NCI-H2081 treated with DMSO at 0.1 percent for 48 hours (cell line): ENCODE data around the gene KCNT1.

ENCODE experiments used
- DNase-seq: peaks from one replicate; lab custom pipeline; 2025; lab: John Stamatoyannopoulos, UW

Gene KCNT1

DNA sequence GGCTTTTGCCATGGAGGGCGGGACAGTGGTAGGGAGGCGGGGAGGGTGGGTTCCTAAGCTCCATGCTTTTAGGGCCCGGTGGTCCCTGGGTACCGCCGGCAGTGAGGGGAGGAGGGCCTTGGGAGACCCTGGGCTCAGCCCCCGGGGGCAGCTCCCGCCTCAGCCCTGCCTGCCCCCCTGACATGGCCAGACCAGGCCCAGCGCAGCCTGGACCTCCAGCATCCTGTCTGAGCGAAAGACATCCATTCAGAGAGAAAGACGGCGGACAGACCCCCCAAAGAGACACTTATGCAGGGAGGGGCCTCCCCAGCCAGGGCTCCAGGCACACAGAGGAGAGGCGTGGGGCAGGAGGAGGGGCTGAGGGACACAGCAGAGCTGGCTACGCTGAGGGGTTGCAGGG lies 45.3 kb downstream of the KCNT1 start:
- DNase-seq, result no peak

DNA sequence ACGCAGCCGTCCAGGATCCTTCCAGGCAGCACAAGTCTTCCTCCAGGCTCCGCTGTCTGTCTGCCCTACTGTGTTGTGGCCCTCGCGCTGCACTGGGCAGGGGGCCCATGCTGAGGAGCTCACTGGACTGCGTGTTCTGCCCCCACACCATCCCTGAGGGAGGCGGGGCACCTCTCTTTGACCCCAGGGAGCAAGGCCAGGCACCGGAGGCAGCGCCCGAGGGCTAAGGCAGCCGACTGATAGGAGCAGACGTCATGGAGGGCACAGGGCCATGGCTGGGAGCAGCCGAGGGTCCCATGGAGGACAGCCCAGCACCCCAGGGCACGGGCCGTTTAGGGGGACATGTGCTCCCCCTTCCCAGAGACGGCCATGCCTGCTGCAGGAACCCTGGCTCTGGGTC lies 46.7 kb downstream of the KCNT1 start:
- no peak for DNase-seq

DNA sequence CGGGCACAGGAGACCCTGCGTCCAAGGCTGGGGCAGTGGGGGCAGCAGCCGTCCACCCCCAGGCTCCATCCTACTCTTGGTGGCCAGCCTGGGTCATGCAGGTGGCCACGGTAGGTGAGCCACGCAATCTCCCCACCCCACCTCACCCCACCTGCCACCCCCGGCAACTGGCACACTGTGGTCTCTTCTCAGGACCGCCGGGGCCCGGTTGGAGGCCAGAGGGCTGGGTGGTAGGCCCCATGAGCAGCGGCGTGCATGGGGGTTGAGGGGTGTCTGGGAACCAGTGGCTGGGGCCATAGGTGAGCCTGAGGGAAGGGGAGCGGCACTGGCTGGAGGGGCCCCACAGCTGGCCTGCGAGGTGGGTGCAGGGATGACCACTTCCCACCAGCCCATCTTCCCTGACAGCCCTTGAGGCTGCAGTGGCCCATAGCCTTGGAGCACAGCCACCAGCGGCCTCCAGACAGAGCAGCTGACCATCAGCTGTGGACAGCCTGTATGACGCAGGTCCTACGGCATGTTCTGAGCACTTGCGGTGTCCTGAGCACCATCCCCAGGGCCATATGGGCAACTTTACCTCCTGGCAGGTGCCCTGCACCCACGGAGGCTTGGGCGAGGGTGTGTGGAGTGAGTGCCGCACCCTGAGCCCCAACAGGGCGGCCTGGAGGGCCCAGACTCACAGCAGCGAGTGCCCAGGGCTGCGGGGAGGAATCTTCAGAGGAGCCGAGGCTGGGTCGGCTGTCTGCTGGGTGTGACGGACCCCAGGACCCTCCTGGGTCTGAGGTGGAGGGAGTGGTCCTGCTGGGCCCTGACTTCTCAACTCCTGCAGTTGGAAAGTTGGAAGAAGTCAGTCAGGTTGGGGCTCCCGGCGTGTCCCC lies 47.4 kb downstream of the KCNT1 start:
- DNase-seq, result no peak

- DNase-seq, result no peak
Observed at GRCh38 chr9:135750786-135751185, 48.8 kb downstream of the KCNT1 start.

- DNase-seq, result no peak
Observed at GRCh38 chr9:135751501-135751900, 49.5 kb downstream of the KCNT1 start.

DNA sequence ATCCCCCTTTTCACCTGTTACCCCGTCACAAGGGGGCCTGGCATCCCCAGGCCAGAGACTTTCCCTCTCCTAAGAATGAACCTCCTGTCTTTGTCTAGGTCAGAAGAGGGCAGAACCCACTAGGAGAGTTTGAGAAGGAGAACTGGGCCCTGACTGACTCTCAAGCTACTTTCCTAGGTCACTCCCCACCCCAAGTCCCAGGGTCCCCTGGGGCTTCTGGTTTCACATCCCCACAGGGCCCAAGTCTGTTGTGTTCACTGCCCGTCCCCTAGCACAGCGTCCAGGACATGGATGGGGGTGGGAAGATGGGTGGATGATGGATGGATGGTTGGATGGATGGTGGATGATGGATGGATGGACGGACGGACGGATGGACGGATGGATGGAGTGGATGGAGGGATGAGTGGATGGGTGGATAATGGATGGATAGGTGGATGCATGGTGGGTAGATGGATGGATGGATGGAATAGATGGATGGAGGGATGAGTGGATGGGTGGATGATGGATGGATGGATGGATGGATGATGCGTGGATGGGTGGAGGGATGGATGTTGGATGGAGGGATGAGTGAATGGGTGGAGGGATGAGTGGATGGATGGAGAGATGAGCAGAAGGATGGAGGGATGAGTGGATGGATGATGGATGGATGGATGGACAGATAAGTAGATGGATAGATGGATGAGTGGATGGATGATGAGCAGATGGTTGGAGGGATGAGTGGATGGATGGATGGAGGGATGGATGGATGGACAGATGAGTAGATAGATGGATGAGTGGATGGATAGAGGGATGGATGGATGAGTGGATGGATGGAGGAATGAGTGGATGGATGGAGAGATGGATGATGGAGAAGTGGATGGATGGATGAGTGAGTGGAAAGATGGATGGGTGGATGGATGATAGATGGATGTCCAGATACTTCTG lies 50.6 kb downstream of the KCNT1 start:
- DNase-seq, result no peak

DNA sequence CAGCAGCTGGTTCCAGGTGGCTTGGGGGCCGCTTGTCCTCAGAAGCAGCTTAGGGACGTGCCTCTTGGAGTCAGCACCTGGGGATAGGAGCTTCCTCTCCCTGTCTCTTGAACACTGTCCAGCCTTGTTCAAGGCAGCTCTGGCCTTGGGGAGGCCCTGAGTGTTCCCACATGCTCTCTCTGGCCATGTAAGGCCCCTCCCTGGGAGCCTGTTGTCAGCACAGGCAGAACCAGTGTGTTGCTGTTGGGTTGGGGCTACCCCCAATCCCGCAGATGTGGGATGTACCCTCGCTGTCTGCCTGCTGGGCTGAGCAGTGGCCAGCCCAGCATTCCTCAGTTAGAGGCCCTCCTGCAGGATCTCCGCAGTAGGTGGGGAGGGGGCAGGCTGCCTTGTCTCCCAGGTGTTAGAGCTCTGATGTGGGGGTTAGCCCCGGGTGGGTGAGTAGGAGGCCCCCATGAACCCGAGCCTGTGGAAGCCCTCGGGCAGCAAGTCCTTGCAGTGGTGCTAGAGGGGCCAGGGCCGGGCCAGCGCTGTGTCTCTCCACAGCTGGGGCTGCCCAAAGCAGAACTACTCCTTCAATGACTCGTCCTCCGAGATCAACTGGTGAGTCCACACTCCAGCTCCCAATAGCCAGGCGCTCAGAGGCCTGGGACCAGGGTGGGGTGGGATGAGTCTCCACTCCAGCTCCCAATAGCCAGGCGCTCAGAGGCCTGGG lies 51.6 kb downstream of the KCNT1 start:
- DNase-seq, result no peak

DNA sequence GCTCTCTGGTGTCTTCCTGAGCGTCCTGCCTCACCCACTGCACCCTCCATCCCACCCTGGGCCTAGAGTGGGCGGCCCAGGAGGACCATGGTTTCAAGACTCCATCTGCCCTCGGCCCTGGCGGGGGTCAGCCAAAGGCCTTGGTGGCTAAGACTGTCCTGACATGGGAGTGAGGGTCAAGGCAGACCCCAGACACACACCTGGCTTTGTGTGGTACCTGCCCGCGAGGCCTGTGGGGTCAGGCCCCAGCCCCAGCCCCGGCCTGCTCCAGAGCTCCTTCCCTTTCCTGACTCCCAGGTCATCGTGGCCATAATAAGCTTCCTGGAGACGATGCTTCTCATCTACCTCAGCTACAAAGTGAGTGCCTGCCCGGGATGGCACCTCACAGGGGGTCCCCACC lies 54.6 kb downstream of the KCNT1 start:
- DNase-seq, result no peak

DNA sequence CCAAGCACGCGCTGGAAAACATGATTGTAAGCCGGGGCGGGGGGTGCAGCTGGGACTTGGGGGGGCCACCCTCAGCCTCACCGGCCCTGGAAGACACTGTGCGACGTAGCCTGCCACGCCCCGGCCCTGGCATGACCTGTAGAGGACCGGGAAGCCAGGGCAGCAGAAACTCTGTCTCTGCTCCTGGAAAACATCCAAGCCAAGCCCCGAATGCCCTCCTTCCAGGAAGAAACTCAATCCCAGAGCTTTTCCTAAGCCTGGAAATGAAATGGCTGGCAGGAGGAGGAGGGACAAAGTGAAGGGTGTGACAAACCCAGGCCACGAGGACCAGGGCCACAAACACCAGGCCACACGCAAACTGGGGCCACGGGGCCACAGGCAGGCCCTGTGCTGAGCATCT lies 55.4 kb downstream of the KCNT1 start:
- no peak for DNase-seq

- no peak for DNase-seq
Observed at GRCh38 chr9:135758056-135758455, 56.1 kb downstream of the KCNT1 start.

- DNase-seq, result no peak
Observed at GRCh38 chr9:135758870-135759269, 56.9 kb downstream of the KCNT1 start.

- DNase-seq, result no peak
Observed at GRCh38 chr9:135759676-135760300, 57.8 kb downstream of the KCNT1 start.

DNA sequence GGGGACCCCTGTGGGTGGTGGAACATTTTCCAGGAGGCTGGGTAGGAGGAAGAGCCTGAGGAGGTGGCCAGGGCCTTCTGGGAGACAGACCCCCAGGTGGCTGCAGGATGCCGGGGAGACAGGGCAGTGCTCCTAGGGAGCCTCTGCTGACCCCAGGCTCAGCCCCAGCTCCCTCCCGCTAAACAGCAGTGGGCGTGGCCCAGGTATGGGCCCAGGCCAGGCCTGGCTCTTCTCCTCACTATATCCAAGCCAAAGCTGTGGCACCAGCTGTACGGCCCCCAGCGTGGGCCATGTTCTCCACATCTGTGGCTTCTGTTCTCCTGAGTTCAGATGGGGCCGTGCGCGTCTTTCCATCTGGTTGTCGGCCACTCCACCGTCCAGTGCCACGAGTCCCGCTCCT lies 58.5 kb downstream of the KCNT1 start:
- DNase-seq, result no peak

- no peak for DNase-seq
Observed at GRCh38 chr9:135761150-135761844, 59.3 kb downstream of the KCNT1 start.

- no peak for DNase-seq
Observed at GRCh38 chr9:135761845-135762168, 59.8 kb downstream of the KCNT1 start.

GRCh38 chr9:135762921-135763320 lies 60.9 kb downstream of the KCNT1 start:
- DNase-seq, result no peak

DNA sequence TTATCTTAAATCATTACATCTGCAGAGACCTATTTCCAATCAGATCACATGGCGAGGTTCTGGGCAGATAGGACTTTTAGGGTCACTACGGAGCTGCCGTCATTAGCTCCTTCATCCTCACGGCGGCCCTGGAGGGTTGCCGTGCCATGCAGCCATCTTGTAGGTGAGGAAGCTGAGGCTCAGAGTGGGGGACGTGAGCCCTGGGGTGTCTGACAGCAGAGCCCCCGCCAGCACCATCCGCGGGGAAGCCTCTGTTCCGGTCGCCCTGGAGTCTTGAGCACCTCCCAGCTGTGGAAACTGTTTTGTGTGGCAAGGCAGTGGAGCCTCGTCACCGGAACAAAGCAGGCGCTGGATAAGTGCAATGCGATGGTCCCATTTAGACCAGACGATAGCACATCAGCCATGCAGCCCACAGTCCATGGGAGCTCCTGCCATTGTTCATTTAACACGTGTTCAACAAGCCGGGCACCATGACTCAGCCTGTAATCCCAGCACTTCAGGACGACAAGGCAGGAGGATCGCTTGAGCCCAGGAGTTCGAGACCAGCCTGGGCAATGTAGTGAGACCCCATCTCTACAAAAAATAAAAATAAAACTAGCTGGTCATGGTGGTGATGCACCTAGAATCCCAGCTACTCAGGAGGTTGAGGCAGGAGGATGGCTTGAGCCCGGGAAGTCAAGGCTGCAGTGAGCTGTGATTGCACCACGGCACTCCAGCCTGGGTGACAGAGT lies 61.9 kb downstream of the KCNT1 start:
- DNase-seq, result no peak

GRCh38 chr9:135764731-135765130 lies 62.7 kb downstream of the KCNT1 start:
- no peak for DNase-seq

GRCh38 chr9:135765416-135765815 lies 63.4 kb downstream of the KCNT1 start:
- DNase-seq, result no peak

- no peak for DNase-seq
Observed at GRCh38 chr9:135766251-135766650, 64.3 kb downstream of the KCNT1 start.

DNA sequence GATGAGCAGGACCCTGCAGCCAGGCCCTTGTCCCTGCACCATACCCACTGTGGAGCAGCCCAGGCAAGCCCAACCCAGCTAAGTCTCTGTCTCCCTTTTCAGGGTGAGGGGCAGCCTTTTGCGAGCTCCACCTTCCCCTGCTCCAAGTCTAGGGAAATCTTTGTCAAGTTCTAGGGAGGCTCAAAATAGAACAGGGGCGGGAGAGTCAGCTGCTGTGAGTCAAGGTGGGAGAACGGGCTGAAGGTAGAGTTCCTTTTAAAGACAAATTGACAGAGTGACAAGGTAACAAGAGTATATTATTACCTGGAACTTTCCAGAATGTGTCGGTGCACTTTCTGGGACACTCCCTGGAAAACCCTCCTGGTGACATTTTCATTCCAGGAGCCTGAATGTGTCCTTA lies 64.7 kb downstream of the KCNT1 start:
- no peak for DNase-seq
